ENCODE results near the gene FBLN2. TPM values are rescaled to one million over a fixed set of nuclear protein-coding genes. Genes with fewer than 3 reads are reported as not detected.
A peak's percentile ranks its signal among the peaks of the same experiment; 100 is the strongest.

Gene FBLN2
- polyA plus RNA-seq, 1 donor (not counting 4 experiments of a cell fraction or from before 2014, with no cell fraction given) = 0.72 TPM

- peak; percentile 34 for FAIRE-seq
- H3K9me3 ChIP-seq (ENCODE audit: control insufficient read depth, low read depth, low read length) = no peaks in the 10 kb centered on the region
- H3K4me2 ChIP-seq (ENCODE audit: control insufficient read depth, extremely low read depth, insufficient read depth, low read depth, low read length) = no peak overlapping the region
- H3K36me3 ChIP-seq (ENCODE audit: control insufficient read depth in 2 of 2, extremely low read depth in 1 of 2, insufficient read depth in 2 of 2, low read length in 2 of 2) = no peaks in the 10 kb centered on the region
- dilution Hi-C loops (cut with MboI; ENCODE audit: extremely low pct_ligation_motif_present, low sequenced_read_pairs) = no loop called here
- DNase-seq (ENCODE audit: low read depth, low spot score) = peak; percentile 53
- no peaks in the 10 kb centered on the region for H4K20me1 ChIP-seq (ENCODE audit: control insufficient read depth, extremely low read depth, insufficient read depth, low read length)
- H3K4me1 ChIP-seq (ENCODE audit: control insufficient read depth, extremely low read depth, insufficient read depth, low read length) = peaks cover 36% of the 10 kb centered on the region
- no peak for TF ChIP-seq EZH2 (IDR thresholded peaks at IDR 0.05; ENCODE audit: low read length)
- TF ChIP-seq CTCF (optimal IDR thresholded peaks at IDR 0.05 in 1 of 3, IDR thresholded peaks at IDR 0.05 in 1 of 3, conservative IDR thresholded peaks at IDR 0.05 in 1 of 3; ENCODE audit: extremely low read depth in 1 of 3, insufficient read depth in 2 of 3, low read length in 3 of 3) = no peak
- H3K9ac ChIP-seq (ENCODE audit: control insufficient read depth, extremely low read depth, insufficient read depth, low read length) = no peak overlapping the region
- H3K27ac ChIP-seq (ENCODE audit: control insufficient read depth, insufficient read depth, low read length) = peak overlapping the region; percentile 10
- no peak overlapping the region for H2AFZ ChIP-seq (ENCODE audit: control insufficient read depth, low read length)
- no peaks in the 10 kb centered on the region for H3K79me2 ChIP-seq (ENCODE audit: control insufficient read depth, insufficient read depth, low read length)
- H3K4me3 ChIP-seq (ENCODE audit: control insufficient read depth in 2 of 3, extremely low read depth in 1 of 3, insufficient read depth in 2 of 3, low read depth in 1 of 3, low read length in 3 of 3) = no peak overlapping the region
- no peaks in the 10 kb centered on the region for H3K9me1 ChIP-seq (ENCODE audit: control insufficient read depth, extremely low read depth, insufficient read depth, low read length)
- no peaks in the 10 kb centered on the region for H3K27me3 ChIP-seq (ENCODE audit: control insufficient read depth, extremely low read depth, insufficient read depth, low read length)
These were observed 9.7 kb upstream of the FBLN2 start for GRCh38 chr3:13539292-13539638.

DNA sequence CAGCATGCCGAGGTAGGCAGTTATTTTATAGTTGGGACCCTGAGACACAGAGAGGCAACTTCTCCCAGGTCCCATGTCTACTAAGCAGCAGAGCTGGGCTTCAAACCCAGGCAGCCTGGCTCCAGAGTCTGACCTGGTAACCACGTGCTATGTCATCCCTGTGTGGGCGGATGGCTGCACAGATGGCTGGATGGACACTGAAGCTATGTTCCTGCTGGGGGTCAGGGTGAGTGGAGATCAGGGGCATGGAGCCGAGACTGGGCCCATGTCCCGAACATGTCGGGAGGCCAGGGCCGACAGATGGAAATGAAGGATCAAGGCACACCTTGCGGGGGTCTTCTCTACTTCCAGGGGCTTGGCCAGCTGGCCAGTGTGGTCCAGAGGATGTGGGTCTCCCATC lies 9.3 kb upstream of the FBLN2 start:
- TF ChIP-seq EZH2 (IDR thresholded peaks at IDR 0.05; ENCODE audit: low read length) = no peak
- no peak for TF ChIP-seq CTCF (optimal IDR thresholded peaks at IDR 0.05 in 1 of 3, IDR thresholded peaks at IDR 0.05 in 1 of 3, conservative IDR thresholded peaks at IDR 0.05 in 1 of 3; ENCODE audit: extremely low read depth in 1 of 3, insufficient read depth in 2 of 3, low read length in 3 of 3)
- DNase-seq (ENCODE audit: low read depth, low spot score) (no peak), FAIRE-seq (no peak)
- Histone ChIP-seq H3K9me1 (ENCODE audit: control insufficient read depth, extremely low read depth, insufficient read depth, low read length) (no peaks in the 10 kb centered on the region), H3K4me2 (ENCODE audit: control insufficient read depth, extremely low read depth, insufficient read depth, low read depth, low read length) (no peak overlapping the region), H2AFZ (ENCODE audit: control insufficient read depth, low read length) (no peak overlapping the region), H3K36me3 (ENCODE audit: control insufficient read depth in 2 of 2, extremely low read depth in 1 of 2, insufficient read depth in 2 of 2, low read length in 2 of 2) (no peaks in the 10 kb centered on the region), H3K4me1 (ENCODE audit: control insufficient read depth, extremely low read depth, insufficient read depth, low read length) (peaks cover 39% of the 10 kb centered on the region), H3K4me3 (ENCODE audit: control insufficient read depth in 2 of 3, extremely low read depth in 1 of 3, insufficient read depth in 2 of 3, low read depth in 1 of 3, low read length in 3 of 3) (no peak overlapping the region), H3K27me3 (ENCODE audit: control insufficient read depth, extremely low read depth, insufficient read depth, low read length) (no peaks in the 10 kb centered on the region), H3K79me2 (ENCODE audit: control insufficient read depth, insufficient read depth, low read length) (no peaks in the 10 kb centered on the region), H4K20me1 (ENCODE audit: control insufficient read depth, extremely low read depth, insufficient read depth, low read length) (no peaks in the 10 kb centered on the region), H3K9me3 (ENCODE audit: control insufficient read depth, low read depth, low read length) (no peaks in the 10 kb centered on the region), H3K9ac (ENCODE audit: control insufficient read depth, extremely low read depth, insufficient read depth, low read length) (no peak overlapping the region), H3K27ac (ENCODE audit: control insufficient read depth, insufficient read depth, low read length) (no peak overlapping the region)
- dilution Hi-C loops (cut with MboI; ENCODE audit: extremely low pct_ligation_motif_present, low sequenced_read_pairs) = no loop called here

Data from keratinocyte (primary cell).